ENCODE data around the gene HOXA10.

HOXA10 gene

GRCh38 chr7:27160546-27161213 lies 13.4 kb downstream of the HOXA10 start:
- Mint-ChIP-seq H3K27ac (no peak overlapping the region), H3K4me3 (peak overlapping the region; percentile 70), H3K36me3 (peaks cover 21% of the 10 kb centered on the region), H3K4me1 (peaks cover 39% of the 10 kb centered on the region), H3K9me3 (no peaks in the 10 kb centered on the region)
- ATAC-seq: peak; percentile 67
- DNase-seq (ENCODE audit: low spot score in 2 of 2): peak; percentile 86 to 92

- Mint-ChIP-seq H3K4me1 (peaks cover 42% of the 10 kb centered on the region), H3K9me3 (no peaks in the 10 kb centered on the region), H3K27ac (no peak overlapping the region), H3K36me3 (peaks cover 19% of the 10 kb centered on the region), H3K4me3 (peak overlapping the region; percentile 70)
- peak; percentile 31 for ATAC-seq
- DNase-seq (ENCODE audit: low spot score in 2 of 2): no peak
Measured at GRCh38 chr7:27160145-27160545, 14.0 kb downstream of the HOXA10 start.

GRCh38 chr7:27159266-27160144 lies 14.6 kb downstream of the HOXA10 start:
- ATAC-seq (no peak), DNase-seq (ENCODE audit: low spot score in 2 of 2) (no peak)
- Mint-ChIP-seq H3K4me3 (peak overlapping the region; percentile 70), H3K9me3 (no peaks in the 10 kb centered on the region), H3K27ac (no peak overlapping the region), H3K36me3 (peaks cover 25% of the 10 kb centered on the region), H3K4me1 (peaks cover 45% of the 10 kb centered on the region)

GRCh38 chr7:27158436-27159265 lies 15.5 kb downstream of the HOXA10 start:
- DNase-seq (ENCODE audit: low spot score in 2 of 2) (no peak), ATAC-seq (no peak)
- H3K4me1 Mint-ChIP-seq: peaks cover 41% of the 10 kb centered on the region
- H3K36me3 Mint-ChIP-seq: peaks cover 25% of the 10 kb centered on the region
- peak overlapping the region; percentile 39 for H3K4me3 Mint-ChIP-seq
- no peaks in the 10 kb centered on the region for H3K9me3 Mint-ChIP-seq
- H3K27ac Mint-ChIP-seq: no peak overlapping the region

- Mint-ChIP-seq H3K4me3 (peak overlapping the region; percentile 39), H3K36me3 (peaks cover 25% of the 10 kb centered on the region), H3K9me3 (no peaks in the 10 kb centered on the region), H3K4me1 (peaks cover 40% of the 10 kb centered on the region), H3K27ac (no peak overlapping the region)
- ATAC-seq (no peak), DNase-seq (ENCODE audit: low spot score in 2 of 2) (no peak)
Measured at GRCh38 chr7:27157702-27158431, 16.3 kb downstream of the HOXA10 start.

- Mint-ChIP-seq H3K9me3 (no peaks in the 10 kb centered on the region), H3K36me3 (peaks cover 25% of the 10 kb centered on the region), H3K4me3 (peak overlapping the region; percentile 73), H3K27ac (no peak overlapping the region), H3K4me1 (peaks cover 42% of the 10 kb centered on the region)
- no peak for DNase-seq (ENCODE audit: low spot score in 2 of 2)
- no peak for ATAC-seq
Measured at GRCh38 chr7:27156916-27157701, 17.0 kb downstream of the HOXA10 start.

- DNase-seq (ENCODE audit: low spot score in 2 of 2) (peak in 1 of 2 donors; percentile 52), ATAC-seq (no peak)
- H3K27ac Mint-ChIP-seq: no peak within 1 kb of the TSS
- H3K4me3 Mint-ChIP-seq: peak within 1 kb of the TSS; percentile 73
- peaks cover 25% of the 10 kb centered on the region for H3K36me3 Mint-ChIP-seq
- peaks cover 48% of the 10 kb centered on the region for H3K4me1 Mint-ChIP-seq
- H3K9me3 Mint-ChIP-seq: no peaks in the 10 kb centered on the region
Measured at GRCh38 chr7:27156508-27156898, 17.6 kb downstream of the HOXA10 start, which contains the start of gene HOXA7. Gene HOXA7, minus strand, starts transcription at chr7:27156675. Its CDS starts 130 bp downstream, at chr7:27156545.

GRCh38 chr7:27155816-27156507 lies 18.2 kb downstream of the HOXA10 start:
- no peak overlapping the region for H3K27ac Mint-ChIP-seq
- DNase-seq (ENCODE audit: low spot score in 2 of 2) (peak in 1 of 2 donors; percentile 66), ATAC-seq (no peak)
- H3K4me1 Mint-ChIP-seq: peaks cover 53% of the 10 kb centered on the region
- H3K4me3 Mint-ChIP-seq: peak overlapping the region; percentile 73
- peaks cover 25% of the 10 kb centered on the region for H3K36me3 Mint-ChIP-seq
- no peaks in the 10 kb centered on the region for H3K9me3 Mint-ChIP-seq

GRCh38 chr7:27154901-27155815 lies 19.0 kb downstream of the HOXA10 start:
- peak overlapping the region; percentile 73 for H3K4me3 Mint-ChIP-seq
- DNase-seq (ENCODE audit: low spot score in 2 of 2): peak in 1 of 2 donors; percentile 52
- peak overlapping the region; percentile 45 for H3K27ac Mint-ChIP-seq

GRCh38 chr7:27154369-27154768 lies 19.8 kb downstream of the HOXA10 start:
- H3K4me3 Mint-ChIP-seq: peak overlapping the region; percentile 73
- peak overlapping the region; percentile 45 for H3K27ac Mint-ChIP-seq
- H3K4me1 Mint-ChIP-seq: peaks cover 56% of the 10 kb centered on the region
- H3K36me3 Mint-ChIP-seq: peaks cover 25% of the 10 kb centered on the region
- H3K9me3 Mint-ChIP-seq: no peaks in the 10 kb centered on the region
- no peak for ATAC-seq
- DNase-seq (ENCODE audit: low spot score in 2 of 2): no peak

More at GRCh38 chr7:27154901-27155815, 19.0 kb downstream of the HOXA10 start:
- Mint-ChIP-seq H3K4me1 (peaks cover 61% of the 10 kb centered on the region), H3K36me3 (peaks cover 25% of the 10 kb centered on the region), H3K9me3 (no peaks in the 10 kb centered on the region)
- no peak for ATAC-seq

GRCh38 chr7:27153526-27153925 lies 20.6 kb downstream of the HOXA10 start:
- Mint-ChIP-seq H3K9me3 (no peaks in the 10 kb centered on the region), H3K36me3 (peaks cover 25% of the 10 kb centered on the region), H3K4me3 (no peak overlapping the region), H3K27ac (no peak overlapping the region), H3K4me1 (peaks cover 56% of the 10 kb centered on the region)
- no peak for ATAC-seq
- no peak for DNase-seq (ENCODE audit: low spot score in 2 of 2)

- Mint-ChIP-seq H3K36me3 (peaks cover 23% of the 10 kb centered on the region), H3K4me1 (peaks cover 54% of the 10 kb centered on the region), H3K27ac (no peak overlapping the region), H3K9me3 (no peaks in the 10 kb centered on the region), H3K4me3 (no peak overlapping the region)
- DNase-seq (ENCODE audit: low spot score in 2 of 2): no peak
- no peak for ATAC-seq
Measured at GRCh38 chr7:27152816-27153442, 21.2 kb downstream of the HOXA10 start.

Data from stimulated activated effector memory CD8-positive, alpha-beta T cell treated with anti-CD3 and anti-CD28 coated beads, Interleukin-12 subunit alpha, Interleukin-12 subunit beta, amount 100 ng/mL, for 72 hours (primary cell).